Neuronal stem cell (in vitro differentiated cells): ENCODE data around the gene GMDS.
A peak's percentile ranks its signal among the peaks of the same experiment; 100 is the strongest.

Experiments used
- DNase-seq: peaks from one replicate; pipeline ENCODE4 v3.0.0-alpha.2; 2013; ENCODE audit warnings: low spot score
- H2AFZ ChIP-seq: one replicate; pipeline ENCODE4 v1.6.1; 2013; ENCODE audit warnings: mild to moderate bottlenecking, low read length, inconsistent platforms
- H2AK5ac ChIP-seq: 2 replicates; pipeline ENCODE4 v1.6.1; 2013; ENCODE audit warnings: low read depth, mild to moderate bottlenecking, inconsistent platforms, low read length, moderate library complexity, mixed read lengths
- H2BK120ac ChIP-seq: 2 replicates; pipeline ENCODE4 v1.6.1; 2013; ENCODE audit warnings: low read depth, mild to moderate bottlenecking, inconsistent platforms, low read length, moderate library complexity, mixed read lengths
- H2BK12ac ChIP-seq: one replicate; pipeline ENCODE4 v1.6.1; 2013; ENCODE audit warnings: low read length, inconsistent platforms
- H2BK15ac ChIP-seq: 2 replicates; pipeline ENCODE4 v1.6.1; 2013; ENCODE audit warnings: mild to moderate bottlenecking, low read length, inconsistent platforms, mixed read lengths
- H2BK5ac ChIP-seq: one replicate; pipeline ENCODE4 v1.6.1; 2013; ENCODE audit warnings: inconsistent platforms, mild to moderate bottlenecking, low read length, moderate library complexity
- H3K14ac ChIP-seq: one replicate; pipeline ENCODE4 v1.6.1; 2013; ENCODE audit warnings: low read length, inconsistent platforms
- H3K18ac ChIP-seq: 2 replicates; pipeline ENCODE4 v1.6.1; 2013; ENCODE audit warnings: low read length, inconsistent platforms
- H3K23ac ChIP-seq: 2 replicates; pipeline ENCODE4 v1.6.1; 2013; ENCODE audit warnings: low read depth, mild to moderate bottlenecking, mixed read lengths, low read length, inconsistent platforms; ENCODE audit not compliant: poor library complexity
- H3K27ac ChIP-seq: replicated peaks from 3 replicates; pipeline ENCODE4 v1.5.1; 2013; ENCODE audit warnings: low read length, inconsistent platforms
- H3K27me3 ChIP-seq, 3 experiments: 2 replicates each; pipeline ENCODE4 v1.6.1; 2013; ENCODE audit warnings: low read length in 3 of 3, mild to moderate bottlenecking in 2 of 3, inconsistent platforms in 1 of 3, low read depth in 1 of 3, mixed read lengths in 1 of 3, moderate library complexity in 1 of 3; ENCODE audit not compliant: control insufficient read depth in 3 of 3, insufficient read depth in 3 of 3
- H3K36me3 ChIP-seq, 2 donors: replicated peaks in 1 of 2; 2 replicates each; pipeline ENCODE4 v1.6.1; 2013; ENCODE audit warnings: low read length in 2 of 2; ENCODE audit not compliant: control insufficient read depth in 2 of 2, insufficient read depth in 2 of 2
- H3K4ac ChIP-seq: 2 replicates; pipeline ENCODE4 v1.6.1; 2013; ENCODE audit warnings: inconsistent platforms, mild to moderate bottlenecking, low read length, moderate library complexity
- H3K4me1 ChIP-seq, 2 donors: 1 replicate in 1 of 2; 2 replicates in 1 of 2; pipeline ENCODE4 v1.6.1; 2013; ENCODE audit warnings: low read length in 2 of 2, low read depth in 1 of 2; ENCODE audit not compliant: control insufficient read depth in 2 of 2, insufficient read depth in 1 of 2
- H3K4me2 ChIP-seq: one replicate; pipeline ENCODE4 v1.6.1; 2013; ENCODE audit warnings: mild to moderate bottlenecking, low read length, inconsistent platforms; ENCODE audit not compliant: insufficient read depth, poor library complexity, severe bottlenecking
- H3K4me3 ChIP-seq, 2 donors: 2 replicates each; pipeline ENCODE4 v1.5.1; 2013; ENCODE audit warnings: low read length in 2 of 2, mild to moderate bottlenecking in 2 of 2, inconsistent platforms in 1 of 2, moderate library complexity in 1 of 2
- H3K79me1 ChIP-seq: one replicate; pipeline ENCODE4 v1.6.1; 2013; ENCODE audit warnings: low read depth, mild to moderate bottlenecking, inconsistent platforms, low read length, moderate library complexity
- H3K9ac ChIP-seq: one replicate; pipeline ENCODE4 v1.6.1; 2013; ENCODE audit warnings: mild to moderate bottlenecking, low read depth, low read length, inconsistent platforms; ENCODE audit not compliant: poor library complexity
- H3K9me3 ChIP-seq, 2 donors: replicated peaks in 1 of 2; 2 replicates each; pipeline versions ENCODE3 to v1.6.1; 2013; ENCODE audit warnings: low read length in 2 of 2, mild to moderate bottlenecking in 2 of 2, inconsistent platforms in 1 of 2, low read depth in 1 of 2, mixed read lengths in 1 of 2, moderate library complexity in 1 of 2; ENCODE audit not compliant: control insufficient read depth in 2 of 2, insufficient read depth in 1 of 2
- H4K8ac ChIP-seq: one replicate; pipeline ENCODE4 v1.6.1; 2013; ENCODE audit warnings: low read depth, mild to moderate bottlenecking, inconsistent platforms, low read length, moderate library complexity
- H4K91ac ChIP-seq: one replicate; pipeline ENCODE4 v1.6.1; 2013; ENCODE audit warnings: low read length, low read depth, mild to moderate bottlenecking, inconsistent platforms; ENCODE audit not compliant: poor library complexity
- WGBS, 2 donors: extraction: QIAGEN DNeasy Blood & Tissue Kit; methylation state at CpG; one replicate each; pipeline ENCODE4 v1.1.7; 2013; ENCODE audit warnings: missing lambda C conversion rate in 2 of 2, mixed read lengths in 1 of 2; ENCODE audit not compliant: insufficient read length in 2 of 2, insufficient replicate concordance in 1 of 2; ENCODE audit errors: extremely low coverage in 2 of 2; 5-methylcytosine and 5-hydroxymethylcytosine counted together

Gene GMDS

DNA sequence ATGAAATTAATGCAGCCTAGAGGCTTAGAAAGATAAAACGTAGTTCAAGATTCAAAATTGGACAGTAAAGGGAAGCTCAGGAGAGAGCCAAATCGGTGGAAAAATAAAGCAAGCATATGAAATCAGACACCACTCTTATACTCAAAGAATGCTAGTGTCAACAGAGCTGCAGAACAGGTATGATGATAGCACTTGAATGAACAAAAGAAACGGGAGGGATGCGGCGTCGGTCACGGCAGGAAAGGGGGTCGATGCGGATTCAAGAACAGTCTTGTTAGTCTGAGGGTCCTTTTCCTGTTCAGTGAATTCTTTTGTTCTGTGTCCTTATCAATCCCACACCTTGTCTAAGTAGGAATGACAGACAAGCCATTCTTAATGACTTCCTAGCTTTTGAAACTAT is 521.3 kb downstream of the GMDS start:
- no peak for DNase-seq
- Histone ChIP-seq H3K27ac (no peak overlapping the region), H2BK12ac (no peak overlapping the region), H3K9me3 (no peaks in the 10 kb centered on the region), H2AFZ (no peak overlapping the region), H3K36me3 (no peaks in the 10 kb centered on the region), H3K14ac (no peak overlapping the region), H3K4me1 (peaks cover 16 to 20% of the 10 kb centered on the region in 2 donors), H3K79me1 (no peaks in the 10 kb centered on the region), H3K23ac (no peak overlapping the region), H3K18ac (no peak overlapping the region), H4K91ac (no peak overlapping the region), H2AK5ac (no peak overlapping the region), H2BK15ac (no peak overlapping the region), H4K8ac (no peak overlapping the region), H3K4me2 (no peak overlapping the region), H3K9ac (no peak overlapping the region), H2BK120ac (no peak overlapping the region), H3K27me3 (no peaks in the 10 kb centered on the region), H2BK5ac (no peak overlapping the region), H3K4me3 (no peak overlapping the region), H3K4ac (no peak overlapping the region)
- WGBS, 2 donors, result no CpG with 5 or more reads among the region's 9 CpGs

DNA sequence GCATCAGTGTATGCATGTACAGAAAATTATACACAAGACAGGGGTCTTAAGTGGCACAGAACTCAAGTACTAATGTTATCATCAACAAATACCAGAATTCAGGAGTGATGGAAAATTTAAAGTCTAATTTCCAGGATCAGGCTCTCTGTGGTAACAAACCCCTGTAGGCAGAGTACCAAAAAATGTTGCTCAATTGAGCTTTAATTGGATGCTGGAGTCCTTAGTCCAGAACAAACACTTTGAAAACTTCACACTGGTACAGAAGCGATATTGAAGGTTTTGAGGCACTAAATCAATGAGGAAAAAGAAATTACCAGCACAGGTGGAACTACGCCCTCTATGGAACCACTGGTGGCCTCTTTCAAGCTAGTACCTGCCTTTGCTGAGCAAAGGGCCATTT is 522.6 kb downstream of the GMDS start:
- Histone ChIP-seq H2BK15ac (no peak overlapping the region), H3K79me1 (no peaks in the 10 kb centered on the region), H3K36me3 (no peaks in the 10 kb centered on the region), H3K4me2 (no peak overlapping the region), H3K9me3 (no peaks in the 10 kb centered on the region), H3K4ac (no peak overlapping the region), H3K4me3 (no peak overlapping the region), H2BK12ac (no peak overlapping the region), H2BK5ac (no peak overlapping the region), H4K8ac (no peak overlapping the region), H3K27me3 (no peaks in the 10 kb centered on the region), H2BK120ac (no peak overlapping the region), H4K91ac (no peak overlapping the region), H3K4me1 (peaks cover 20% of the 10 kb centered on the region in 2 donors), H3K27ac (no peak overlapping the region), H3K23ac (no peak overlapping the region), H3K9ac (no peak overlapping the region), H2AK5ac (no peak overlapping the region), H3K14ac (no peak overlapping the region), H3K18ac (no peak overlapping the region), H2AFZ (no peak overlapping the region)
- WGBS, 2 donors, result no CpG with 5 or more reads among the region's 2 CpGs
- no peak for DNase-seq

- H3K36me3 ChIP-seq, result no peaks in the 10 kb centered on the region
- H3K4ac ChIP-seq, result no peak overlapping the region
- H3K23ac ChIP-seq, result no peak overlapping the region
- DNase-seq, result peak; percentile 84
- no peaks in the 10 kb centered on the region for H3K9me3 ChIP-seq
- no peak overlapping the region for H2BK12ac ChIP-seq
- H4K91ac ChIP-seq, result no peak overlapping the region
- H2BK5ac ChIP-seq, result no peak overlapping the region
- no peak overlapping the region for H2BK15ac ChIP-seq
- H3K27me3 ChIP-seq, result no peaks in the 10 kb centered on the region
- H2BK120ac ChIP-seq, result no peak overlapping the region
- no peak overlapping the region for H3K9ac ChIP-seq
- no peak overlapping the region for H3K14ac ChIP-seq
- H3K4me3 ChIP-seq, result no peak overlapping the region
- H4K8ac ChIP-seq, result no peak overlapping the region
- H3K18ac ChIP-seq, result no peak overlapping the region
- peaks cover 18 to 20% of the 10 kb centered on the region in 2 donors for H3K4me1 ChIP-seq
- no peaks in the 10 kb centered on the region for H3K79me1 ChIP-seq
- no CpG with 5 or more reads among the region's 8 CpGs for WGBS, 2 donors
- H3K4me2 ChIP-seq, result no peak overlapping the region
- H3K27ac ChIP-seq, result peak overlapping the region; percentile 86
- no peak overlapping the region for H2AK5ac ChIP-seq
- peak overlapping the region; percentile 61 for H2AFZ ChIP-seq
These were observed 524.6 kb downstream of the GMDS start for GRCh38 chr6:1720620-1721322.

DNA sequence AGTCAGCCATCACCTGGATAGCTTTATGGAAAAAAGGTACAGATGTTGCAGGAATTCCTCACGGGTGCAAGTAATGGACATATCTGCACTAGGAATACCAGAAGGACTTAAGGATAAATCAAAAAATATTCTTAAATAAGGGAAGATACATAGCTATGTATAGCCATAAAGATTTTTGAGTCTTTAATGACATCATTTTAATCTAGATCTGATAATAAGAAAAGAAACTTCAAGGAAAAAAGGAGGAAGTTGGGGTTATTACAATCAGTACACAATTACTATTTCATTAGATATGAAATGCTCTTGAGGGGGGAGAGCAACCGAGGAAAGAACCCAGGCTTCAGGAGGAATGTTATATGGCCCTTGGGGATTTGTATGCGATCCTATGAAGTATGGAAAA is 525.5 kb downstream of the GMDS start:
- no peak overlapping the region for H4K8ac ChIP-seq
- no peak overlapping the region for H2BK12ac ChIP-seq
- H3K18ac ChIP-seq, result no peak overlapping the region
- H3K9me3 ChIP-seq, result no peaks in the 10 kb centered on the region
- no peak overlapping the region for H3K14ac ChIP-seq
- H3K36me3 ChIP-seq, result no peaks in the 10 kb centered on the region
- no peak overlapping the region for H3K4me2 ChIP-seq
- H3K79me1 ChIP-seq, result no peaks in the 10 kb centered on the region
- no peak overlapping the region for H3K23ac ChIP-seq
- H3K9ac ChIP-seq, result no peak overlapping the region
- no peak overlapping the region for H2BK15ac ChIP-seq
- H3K27me3 ChIP-seq, result no peaks in the 10 kb centered on the region
- no peak overlapping the region for H3K4ac ChIP-seq
- no peak overlapping the region for H3K4me3 ChIP-seq
- peaks cover 20% of the 10 kb centered on the region in 2 donors for H3K4me1 ChIP-seq
- no peak overlapping the region for H2AFZ ChIP-seq
- H3K27ac ChIP-seq, result peak overlapping the region; percentile 56
- no peak overlapping the region for H2BK120ac ChIP-seq
- no peak overlapping the region for H2AK5ac ChIP-seq
- H4K91ac ChIP-seq, result no peak overlapping the region
- no CpG with 5 or more reads among the region's 3 CpGs for WGBS, 2 donors
- DNase-seq, result no peak
- no peak overlapping the region for H2BK5ac ChIP-seq
